ENCODE data around the gene BTBD1.
"Not testable (repeated sequence)": the region's sequence is repeated elsewhere in the genome, so short reads cannot be mapped to it uniquely, and the experiment has no call there.

BTBD1 gene

GRCh38 chr15:83082730-83083386 is 15.8 kb upstream of the BTBD1 start:
- no peak for DNase-seq (ENCODE audit: low read depth)
- TF ChIP-seq CTCF (IDR thresholded peaks at IDR 0.05; ENCODE audit: low read depth, low read length, missing control alignments) = no peak

GRCh38 chr15:83081256-83082014 is 14.4 kb upstream of the BTBD1 start:
- DNase-seq (ENCODE audit: low read depth) = no peak
- no peak overlapping the region for H3K4me3 ChIP-seq (ENCODE audit: low read depth, low read length)
- TF ChIP-seq CTCF (IDR thresholded peaks at IDR 0.05; ENCODE audit: low read depth, low read length, missing control alignments) = no peak

More at GRCh38 chr15:83082730-83083386, 15.8 kb upstream of the BTBD1 start:
- H3K4me3 ChIP-seq (ENCODE audit: low read depth, low read length) = no peak overlapping the region

GRCh38 chr15:83078712-83079111 is 11.7 kb upstream of the BTBD1 start:
- no peak overlapping the region for H3K4me3 ChIP-seq (ENCODE audit: low read depth, low read length)
- no peak for DNase-seq (ENCODE audit: low read depth)
- no peak for TF ChIP-seq CTCF (IDR thresholded peaks at IDR 0.05; ENCODE audit: low read depth, low read length, missing control alignments)

- no peak for TF ChIP-seq CTCF (IDR thresholded peaks at IDR 0.05; ENCODE audit: low read depth, low read length, missing control alignments)
- no peak for DNase-seq (ENCODE audit: low read depth)
- H3K4me3 ChIP-seq (ENCODE audit: low read depth, low read length) = no peak overlapping the region
Measured at GRCh38 chr15:83077491-83078230, 10.6 kb upstream of the BTBD1 start.

GRCh38 chr15:83069211-83069642 is 2.2 kb upstream of the BTBD1 start:
- H3K4me3 ChIP-seq (ENCODE audit: low read depth, low read length) = not testable (repeated sequence)
- peak; percentile 55 for DNase-seq (ENCODE audit: low read depth)

- TF ChIP-seq CTCF (IDR thresholded peaks at IDR 0.05; ENCODE audit: low read depth, low read length, missing control alignments) = peak; percentile 1
- DNase-seq (ENCODE audit: low read depth) = no peak
- no peak overlapping the region for H3K4me3 ChIP-seq (ENCODE audit: low read depth, low read length)
Measured at GRCh38 chr15:83068054-83068453, 1.0 kb upstream of the BTBD1 start.

- peak overlapping the region; percentile 87 for H3K4me3 ChIP-seq (ENCODE audit: low read depth, low read length)
- TF ChIP-seq CTCF (IDR thresholded peaks at IDR 0.05; ENCODE audit: low read depth, low read length, missing control alignments) = no peak
- no peak for DNase-seq (ENCODE audit: low read depth)
Measured at GRCh38 chr15:83067638-83067962, 548 bp upstream of the BTBD1 start.

Measured in GM12864 (cell line).